ENCODE measurements around the gene ARHGAP19.

The ARHGAP19 gene

GRCh38 chr10:97190450-97190849, 102.0 kb downstream of the ARHGAP19 start:
- DNase-seq: no peak

GRCh38 chr10:97188261-97188711, 104.2 kb downstream of the ARHGAP19 start:
- no peak for DNase-seq

GRCh38 chr10:97186911-97187310, 105.5 kb downstream of the ARHGAP19 start:
- DNase-seq: no peak

GRCh38 chr10:97185326-97186058, 106.9 kb downstream of the ARHGAP19 start, which contains the start of gene SLIT1:
SLIT1 (minus strand) TSS chr10:97185959; CDS start chr10:97185674, 285 bp downstream.
- DNase-seq: no peak

- DNase-seq: no peak
Observed at GRCh38 chr10:97184971-97185325, 107.5 kb downstream of the ARHGAP19 start.

- DNase-seq: no peak
Observed at GRCh38 chr10:97183314-97183713, 109.1 kb downstream of the ARHGAP19 start.

GRCh38 chr10:97182288-97182990, 110.0 kb downstream of the ARHGAP19 start:
- no peak for DNase-seq

GRCh38 chr10:97180986-97181385, 111.5 kb downstream of the ARHGAP19 start:
- no peak for DNase-seq

GRCh38 chr10:97180363-97180755, 112.1 kb downstream of the ARHGAP19 start:
- DNase-seq: no peak

- DNase-seq: no peak
Observed at GRCh38 chr10:97179731-97180362, 112.6 kb downstream of the ARHGAP19 start.

- no peak for DNase-seq
Observed at GRCh38 chr10:97179311-97179710, 113.1 kb downstream of the ARHGAP19 start.

- no peak for DNase-seq
Observed at GRCh38 chr10:97178074-97178473, 114.4 kb downstream of the ARHGAP19 start.

GRCh38 chr10:97176226-97176625, 116.2 kb downstream of the ARHGAP19 start:
- DNase-seq: no peak

- no peak for DNase-seq
Observed at GRCh38 chr10:97175586-97175985, 116.9 kb downstream of the ARHGAP19 start.

- DNase-seq: no peak
Observed at GRCh38 chr10:97174941-97175340, 117.5 kb downstream of the ARHGAP19 start.

GRCh38 chr10:97174276-97174775, 118.1 kb downstream of the ARHGAP19 start:
- DNase-seq: no peak

- no peak for DNase-seq
Observed at GRCh38 chr10:97173036-97173435, 119.4 kb downstream of the ARHGAP19 start.
